ENCODE results near the gene ABLIM2.

Gene ABLIM2

DNA sequence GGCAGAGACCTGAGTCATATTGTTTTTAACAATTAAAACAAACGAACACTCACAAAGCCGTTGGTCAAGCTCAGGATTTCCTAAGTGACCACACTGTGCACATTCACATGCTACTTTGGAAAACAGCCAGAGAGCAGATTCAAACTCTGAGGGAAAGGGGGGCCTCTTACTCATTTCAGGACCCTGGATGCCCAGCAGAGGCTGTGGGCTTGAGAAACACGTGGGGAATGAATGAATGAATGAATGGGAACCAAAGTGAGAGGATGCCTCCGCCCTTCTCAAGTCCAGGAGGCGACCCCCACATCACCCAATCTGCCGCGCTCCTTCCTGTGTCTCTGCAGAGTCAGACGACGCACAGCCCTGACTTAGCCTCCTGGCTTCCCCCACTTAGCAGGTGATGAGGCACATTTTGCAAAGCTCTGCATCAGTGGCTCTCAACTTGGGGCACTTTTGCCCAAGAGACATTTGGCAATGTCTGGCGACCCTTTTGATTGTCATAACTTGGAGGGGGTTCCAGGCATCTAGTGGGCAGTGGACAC, 76.0 kb downstream of the ABLIM2 start:
- no peak overlapping the region for H3K4me3 ChIP-seq (ENCODE audit: low read depth, low read length)
- DNase-seq (ENCODE audit: low read depth): no peak
- TF ChIP-seq, protein P1, sequence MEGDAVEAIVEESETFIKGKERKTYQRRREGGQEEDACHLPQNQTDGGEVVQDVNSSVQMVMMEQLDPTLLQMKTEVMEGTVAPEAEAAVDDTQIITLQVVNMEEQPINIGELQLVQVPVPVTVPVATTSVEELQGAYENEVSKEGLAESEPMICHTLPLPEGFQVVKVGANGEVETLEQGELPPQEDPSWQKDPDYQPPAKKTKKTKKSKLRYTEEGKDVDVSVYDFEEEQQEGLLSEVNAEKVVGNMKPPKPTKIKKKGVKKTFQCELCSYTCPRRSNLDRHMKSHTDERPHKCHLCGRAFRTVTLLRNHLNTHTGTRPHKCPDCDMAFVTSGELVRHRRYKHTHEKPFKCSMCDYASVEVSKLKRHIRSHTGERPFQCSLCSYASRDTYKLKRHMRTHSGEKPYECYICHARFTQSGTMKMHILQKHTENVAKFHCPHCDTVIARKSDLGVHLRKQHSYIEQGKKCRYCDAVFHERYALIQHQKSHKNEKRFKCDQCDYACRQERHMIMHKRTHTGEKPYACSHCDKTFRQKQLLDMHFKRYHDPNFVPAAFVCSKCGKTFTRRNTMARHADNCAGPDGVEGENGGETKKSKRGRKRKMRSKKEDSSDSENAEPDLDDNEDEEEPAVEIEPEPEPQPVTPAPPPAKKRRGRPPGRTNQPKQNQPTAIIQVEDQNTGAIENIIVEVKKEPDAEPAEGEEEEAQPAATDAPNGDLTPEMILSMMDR (IDR thresholded peaks at IDR 0.05; ENCODE audit: insufficient read depth, low read depth, low read length, missing control alignments): no peak

DNA sequence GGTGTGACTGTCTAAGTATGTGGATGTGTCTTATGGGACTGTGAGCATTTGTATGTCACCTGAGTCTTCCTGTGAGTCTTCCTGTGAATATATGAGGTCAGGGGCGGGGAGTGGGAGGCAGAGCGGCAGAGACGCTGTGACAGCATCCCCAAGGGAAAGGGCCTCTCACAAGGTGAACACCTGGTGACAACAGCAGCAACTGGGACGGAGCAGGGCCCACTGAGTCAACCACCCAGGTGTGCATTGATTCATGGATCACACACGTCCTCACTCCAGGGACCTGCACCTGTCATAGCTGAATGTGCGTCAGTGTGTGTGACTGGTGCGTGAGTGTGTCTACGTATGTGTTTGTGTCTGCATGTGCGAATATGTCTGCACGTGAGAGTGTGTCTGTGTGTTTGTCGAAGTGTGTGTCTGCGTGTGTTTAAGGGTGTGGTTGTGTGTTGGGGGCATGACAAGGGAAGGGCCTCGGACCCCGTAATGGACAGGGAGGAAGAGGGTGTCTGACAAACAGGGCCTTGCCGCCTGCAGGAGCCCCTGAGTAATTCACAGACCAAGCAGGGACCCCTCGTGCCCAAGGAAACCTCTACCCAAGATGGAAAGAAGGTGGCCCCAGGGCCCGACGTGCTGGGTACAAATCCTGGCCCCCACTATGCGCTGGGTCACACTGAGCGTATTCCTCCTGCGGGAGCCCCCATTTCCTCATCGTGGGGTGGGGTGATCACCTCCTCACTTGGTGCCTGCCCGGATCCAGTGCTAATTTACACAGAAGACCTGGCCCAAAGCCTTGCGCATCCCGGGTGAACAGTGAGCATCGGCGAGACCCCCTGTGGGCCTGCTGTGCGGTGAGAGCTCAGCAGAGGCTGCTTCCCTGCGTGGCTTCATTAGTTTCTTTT, 76.7 kb downstream of the ABLIM2 start:
- DNase-seq (ENCODE audit: low read depth): no peak
- TF ChIP-seq, protein P1 (IDR thresholded peaks at IDR 0.05; ENCODE audit: insufficient read depth, low read depth, low read length, missing control alignments): no peak
- no peak overlapping the region for H3K4me3 ChIP-seq (ENCODE audit: low read depth, low read length)

DNA sequence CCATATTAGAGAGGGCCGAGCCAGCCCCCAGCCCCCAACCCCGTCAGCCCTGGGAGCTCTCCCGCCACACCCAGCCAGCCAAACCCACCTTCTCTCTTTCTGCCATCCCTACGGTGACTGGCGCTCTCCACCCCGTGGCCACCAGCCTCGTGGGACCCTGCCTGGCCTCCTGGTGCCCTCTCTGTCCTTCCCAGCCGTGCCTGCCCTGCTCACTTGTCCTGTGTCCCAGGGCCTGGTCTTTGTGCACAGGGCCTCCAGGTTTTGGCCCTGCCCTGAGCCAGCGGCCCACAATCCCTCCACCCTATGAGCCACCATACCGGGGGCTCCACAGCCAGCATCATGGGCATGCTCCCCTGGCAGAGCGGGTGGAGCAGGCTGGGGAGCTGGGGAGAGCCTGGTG, 77.4 kb downstream of the ABLIM2 start:
- TF ChIP-seq, protein P1 (IDR thresholded peaks at IDR 0.05; ENCODE audit: insufficient read depth, low read depth, low read length, missing control alignments): no peak
- no peak for DNase-seq (ENCODE audit: low read depth)
- no peak overlapping the region for H3K4me3 ChIP-seq (ENCODE audit: low read depth, low read length)

DNA sequence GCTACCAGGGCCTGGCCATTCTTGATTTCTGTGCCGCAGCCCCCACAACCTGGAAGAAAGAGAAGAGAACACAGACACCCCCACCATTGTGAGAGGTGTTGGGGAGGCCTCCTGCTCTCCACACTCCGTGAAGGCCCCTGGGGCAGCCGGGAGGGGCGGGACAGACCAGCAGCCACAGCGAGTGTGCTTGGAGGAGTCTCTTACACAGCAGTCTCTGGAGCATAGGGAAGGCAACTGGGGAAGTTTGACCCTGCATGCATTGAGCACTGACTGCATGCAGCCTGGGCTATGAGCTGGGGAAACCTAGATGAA, 77.9 kb downstream of the ABLIM2 start:
- DNase-seq (ENCODE audit: low read depth): no peak
- H3K4me3 ChIP-seq (ENCODE audit: low read depth, low read length): no peak overlapping the region
- TF ChIP-seq, protein P1 (IDR thresholded peaks at IDR 0.05; ENCODE audit: insufficient read depth, low read depth, low read length, missing control alignments): no peak

DNA sequence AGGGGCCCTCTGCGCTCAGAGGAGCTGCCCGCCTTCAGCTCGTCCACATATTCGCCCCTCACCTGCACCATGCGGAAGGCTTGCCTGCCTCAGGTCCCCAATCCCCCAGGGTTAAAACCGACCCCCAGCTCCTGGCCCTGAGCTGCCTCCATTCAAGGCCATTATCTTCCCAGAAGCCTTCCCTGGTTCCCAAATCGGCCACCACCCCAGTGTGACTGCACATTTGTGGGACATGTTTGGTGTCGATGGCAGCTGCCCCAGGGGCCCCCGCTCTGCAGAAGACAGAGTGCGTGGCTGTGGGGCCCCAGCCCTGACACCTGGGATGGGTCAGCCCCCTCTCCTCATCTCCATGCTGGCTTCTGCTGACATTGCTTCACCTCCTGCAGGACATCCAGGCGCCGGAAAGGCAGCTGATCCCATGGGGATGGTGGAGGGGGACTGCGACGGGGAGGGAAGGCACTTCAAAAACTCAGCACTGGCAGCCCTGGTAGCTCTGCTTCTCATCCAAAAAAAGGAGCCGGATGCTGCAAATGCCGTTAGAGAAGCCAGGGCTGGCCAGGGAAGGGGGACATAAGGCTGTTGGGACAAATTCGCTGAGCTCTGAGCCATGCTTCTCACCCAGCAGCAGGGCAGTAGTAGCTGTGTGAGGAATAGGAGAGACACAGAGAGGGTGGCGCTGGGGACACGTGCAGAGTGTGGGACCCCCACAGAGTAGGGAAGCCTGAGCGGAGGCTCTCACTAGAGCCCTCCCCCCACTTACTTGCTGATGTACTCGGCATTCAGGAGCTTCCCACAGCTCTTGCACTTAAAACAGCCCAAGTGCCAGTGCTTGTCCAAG, 78.5 kb downstream of the ABLIM2 start:
- TF ChIP-seq, protein P1 (IDR thresholded peaks at IDR 0.05; ENCODE audit: insufficient read depth, low read depth, low read length, missing control alignments): no peak
- H3K4me3 ChIP-seq (ENCODE audit: low read depth, low read length): no peak overlapping the region

DNA sequence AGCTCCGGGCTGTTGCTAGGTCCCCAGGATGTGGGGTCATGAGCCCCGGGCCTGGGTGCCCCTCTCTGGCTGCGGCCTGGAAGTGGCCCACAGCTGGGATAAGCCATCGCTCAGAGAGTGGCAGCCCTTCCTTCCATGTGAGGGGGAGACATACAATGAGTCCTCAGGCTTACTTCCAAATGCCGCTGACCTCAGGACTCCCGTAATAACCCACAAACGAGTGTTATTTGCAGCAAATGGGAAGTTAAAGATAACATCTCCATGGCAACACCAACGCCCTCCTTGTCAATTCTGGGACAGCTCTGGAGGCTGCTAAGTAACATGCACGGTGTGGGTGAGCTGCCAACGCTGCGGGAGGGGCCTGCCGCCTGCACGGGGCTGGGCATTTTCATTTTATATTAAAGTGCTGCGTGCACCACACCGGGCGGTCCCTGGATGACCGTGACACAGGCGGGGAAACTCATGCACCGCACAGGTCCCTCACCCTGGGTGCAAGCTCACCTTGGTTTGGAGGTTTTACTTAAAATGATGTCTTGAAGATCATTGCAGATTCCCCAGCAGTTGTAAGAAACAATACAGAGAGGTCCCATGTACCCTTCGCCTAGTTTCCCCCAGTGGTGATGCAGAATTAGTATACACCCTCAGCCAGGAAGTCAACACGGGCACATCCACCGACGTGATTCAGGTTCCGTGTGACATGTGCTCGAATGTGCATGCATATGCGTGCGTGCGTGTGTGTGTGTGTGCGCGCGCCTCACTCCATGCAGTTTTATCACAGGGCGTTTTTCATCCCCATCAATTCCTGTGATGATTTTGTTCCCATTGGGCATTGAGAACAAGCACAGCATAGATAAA, 79.4 kb downstream of the ABLIM2 start:
- H3K4me3 ChIP-seq (ENCODE audit: low read depth, low read length): no peak overlapping the region
- DNase-seq (ENCODE audit: low read depth): no peak
- TF ChIP-seq, protein P1 (IDR thresholded peaks at IDR 0.05; ENCODE audit: insufficient read depth, low read depth, low read length, missing control alignments): no peak

More for the DNA sequence above, 78.5 kb downstream of the ABLIM2 start:
- no peak for DNase-seq (ENCODE audit: low read depth)

All from GM12865 (cell line).